Measurements from ENCODE around the gene PPP1R9A. TPM values are rescaled to one million over a fixed set of nuclear protein-coding genes. Genes with fewer than 3 reads are reported as not detected.

PPP1R9A gene
- total RNA-seq, 1 experiment from 2014 or later: 13.5 TPM

DNA sequence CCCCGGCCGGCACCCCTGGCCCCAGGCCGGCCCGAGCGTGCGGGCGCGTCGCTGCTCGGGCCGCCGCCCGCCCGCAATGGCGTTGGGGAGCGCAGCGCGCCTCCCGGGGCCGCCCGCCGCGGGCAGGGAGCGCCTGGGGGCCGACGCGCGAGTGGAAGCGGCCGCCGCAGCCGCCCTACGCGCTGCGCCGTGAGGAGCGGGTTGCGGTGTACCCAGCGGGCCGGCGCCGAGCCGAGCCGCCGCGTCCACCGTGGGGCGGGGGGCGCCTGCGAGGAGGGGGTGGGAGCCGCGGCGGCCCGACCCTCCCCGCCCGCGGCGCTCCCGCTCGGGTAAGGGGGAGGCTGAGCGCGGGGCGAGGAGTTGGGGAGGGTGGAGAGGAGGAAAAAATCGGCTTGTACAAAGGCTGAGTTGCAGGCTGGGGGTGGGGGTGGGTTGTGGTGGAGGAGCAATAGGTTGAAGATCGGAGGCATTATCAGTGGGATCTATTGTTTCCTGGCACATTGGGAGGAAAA lies 473 bp downstream of the PPP1R9A start:
- POLR2A ChIA-PET: no interaction called here
- H4K20me1 ChIP-seq (ENCODE audit: insufficient read depth): no peaks in the 10 kb centered on the region
- H3K36me3 ChIP-seq (ENCODE audit: control insufficient read depth in 1 of 2, insufficient read depth in 2 of 2, low read length in 2 of 2): no peaks in the 10 kb centered on the region
- peak overlapping the region; percentile 58 to 65 for H3K4me3 ChIP-seq (replicated peaks in 1 of 2; ENCODE audit: low read depth in 1 of 2, low read length in 2 of 2)
- H3K4me1 ChIP-seq (ENCODE audit: control insufficient read depth in 1 of 2, insufficient read depth in 2 of 2, low read length in 2 of 2): peaks cover 3 to 18% of the 10 kb centered on the region in 2 experiments; a peak in 3 of 4 replicates
- H3K27me3 ChIP-seq (ENCODE audit: insufficient read depth, low read length): no peaks in the 10 kb centered on the region
- peak; percentile 12 for DNase-seq (ENCODE audit: low read depth, low spot score)
- no TSS peak for BruUV-seq (replicated peaks)
- peak overlapping the region; percentile 89 for H3K4me2 ChIP-seq (ENCODE audit: low read length)
- intact Hi-C loops (cut with micrococcal nuclease): loop anchor here (2.0 kb wide), 1 partner anchor 251 kb away; the partner anchor contains the start of gene SGCE
- peak overlapping the region; percentile 69 for H3K9ac ChIP-seq (ENCODE audit: low read length)
- no peaks in the 10 kb centered on the region for H3K9me2 ChIP-seq (ENCODE audit: insufficient read depth)
- TF ChIP-seq TCF7L2 (IDR thresholded peaks at IDR 0.05; ENCODE audit: borderline replicate concordance, extremely low read depth, insufficient read depth, insufficient read length) (peak; percentile 71), POLR2A (IDR thresholded peaks at IDR 0.05; ENCODE audit: borderline replicate concordance, extremely low read depth, insufficient read depth, insufficient read length) (no peak), ZFX (IDR thresholded peaks at IDR 0.05) (0 out of 2 replicates have a peak, but pooled peaks have one; percentile 31)
- TF ChIP-seq, protein P1, sequence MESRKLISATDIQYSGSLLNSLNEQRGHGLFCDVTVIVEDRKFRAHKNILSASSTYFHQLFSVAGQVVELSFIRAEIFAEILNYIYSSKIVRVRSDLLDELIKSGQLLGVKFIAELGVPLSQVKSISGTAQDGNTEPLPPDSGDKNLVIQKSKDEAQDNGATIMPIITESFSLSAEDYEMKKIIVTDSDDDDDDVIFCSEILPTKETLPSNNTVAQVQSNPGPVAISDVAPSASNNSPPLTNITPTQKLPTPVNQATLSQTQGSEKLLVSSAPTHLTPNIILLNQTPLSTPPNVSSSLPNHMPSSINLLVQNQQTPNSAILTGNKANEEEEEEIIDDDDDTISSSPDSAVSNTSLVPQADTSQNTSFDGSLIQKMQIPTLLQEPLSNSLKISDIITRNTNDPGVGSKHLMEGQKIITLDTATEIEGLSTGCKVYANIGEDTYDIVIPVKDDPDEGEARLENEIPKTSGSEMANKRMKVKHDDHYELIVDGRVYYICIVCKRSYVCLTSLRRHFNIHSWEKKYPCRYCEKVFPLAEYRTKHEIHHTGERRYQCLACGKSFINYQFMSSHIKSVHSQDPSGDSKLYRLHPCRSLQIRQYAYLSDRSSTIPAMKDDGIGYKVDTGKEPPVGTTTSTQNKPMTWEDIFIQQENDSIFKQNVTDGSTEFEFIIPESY (IDR thresholded peaks at IDR 0.05; ENCODE audit: extremely low read depth, insufficient replicate concordance, low read length): no peak
- H3K9me3 ChIP-seq (ENCODE audit: control insufficient read depth in 1 of 2, insufficient read depth in 1 of 2, low read depth in 1 of 2, low read length in 2 of 2): no peaks in the 10 kb centered on the region
- peak overlapping the region; percentile 81 for H3K27ac ChIP-seq (ENCODE audit: low read depth, low read length)
- CTCF ChIA-PET: no interaction called here
- ATAC-seq: peak; percentile 66
- no peaks in the 10 kb centered on the region for H3K79me2 ChIP-seq (ENCODE audit: insufficient read depth, low read length)
- RAD21 ChIA-PET (ENCODE audit: low non-redundant PET in 1 of 2, low total read pairs in 2 of 2, uncharacterized antibody in 2 of 2, unreplicated experiment in 2 of 2): no interaction called here
- H2AFZ ChIP-seq (ENCODE audit: low read depth, low read length, poor library complexity, severe bottlenecking): peak overlapping the region; percentile 81
